ENCODE results near the gene FAM124A. TPM values are rescaled to one million over a fixed set of nuclear protein-coding genes. Genes with fewer than 3 reads are reported as not detected.

FAM124A gene
- total and polyA plus RNA-seq, 2 of the 8 experiments (the other 6 are each of a cell fraction or from before 2014, with no cell fraction given) = 40.7 to 49.9 TPM

DNA sequence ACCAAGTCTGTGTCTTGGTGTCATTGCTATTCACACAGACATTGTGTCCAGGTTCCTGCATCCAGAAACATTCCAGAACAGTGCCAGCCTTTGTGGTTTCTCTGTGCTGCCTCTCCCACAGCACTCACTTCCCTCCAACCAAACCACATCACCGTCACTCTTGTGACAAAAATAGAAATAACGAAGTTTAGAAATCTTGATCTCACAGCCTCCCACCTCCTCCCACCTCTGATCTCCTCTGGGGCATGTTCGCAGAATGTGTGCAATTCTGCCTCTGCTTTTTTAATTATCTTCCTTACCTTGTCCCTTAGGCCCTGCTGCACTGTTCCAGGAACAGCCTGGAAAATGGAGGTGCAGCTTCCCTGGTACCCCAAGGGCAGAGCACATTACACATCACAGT lies 108.6 kb downstream of the FAM124A start (continued):
- TF ChIP-seq CHD7 (IDR thresholded peaks at IDR 0.05; ENCODE audit: insufficient replicate concordance, low read length) (no peak), PHF8 (conservative IDR thresholded peaks at IDR 0.05; ENCODE audit: low read depth, low read length) (no peak), SIRT6 (IDR thresholded peaks at IDR 0.05; ENCODE audit: low read length) (no peak), SIX5 (IDR thresholded peaks at IDR 0.05; ENCODE audit: low read depth, low read length) (no peak), TAF7 (optimal IDR thresholded peaks at IDR 0.05; ENCODE audit: borderline replicate concordance, low read depth, low read length) (no peak), SUZ12 (IDR thresholded peaks at IDR 0.05; ENCODE audit: low read length) (no peak), BACH1 (IDR thresholded peaks at IDR 0.05; ENCODE audit: low read length) (no peak)
- TF ChIP-seq, protein P1, sequence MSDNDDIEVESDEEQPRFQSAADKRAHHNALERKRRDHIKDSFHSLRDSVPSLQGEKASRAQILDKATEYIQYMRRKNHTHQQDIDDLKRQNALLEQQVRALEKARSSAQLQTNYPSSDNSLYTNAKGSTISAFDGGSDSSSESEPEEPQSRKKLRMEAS (IDR thresholded peaks at IDR 0.05) = no peak

All from H1 (cell line).